Endothelial cell of umbilical vein (primary cell): ENCODE measurements around the gene CLTCL1. TPM values are rescaled to one million over a fixed set of nuclear protein-coding genes. Genes with fewer than 3 reads are reported as not detected.

Experiments used
- BruUV-seq: library from RNA; stranded (reverse); fragments of 400-500 nt; replicated peaks from 2 replicates; lab custom pipeline; 2021; lab: Mats Ljungman, UMichigan
- CTCF ChIA-PET: fragments of 300-600, 350-600 bp; sonication (Branson Sonifier 250); formaldehyde crosslinking; loops from one replicate; lab custom pipeline; 2021; ENCODE audit warnings: antibody characterized with exemption, inconsistent platforms; lab: Charles Lee
- POLR2A ChIA-PET: fragments of 300-600, 350-600 bp; sonication (Branson Sonifier 250); formaldehyde crosslinking; loops from one replicate; lab custom pipeline; 2021; ENCODE audit warnings: antibody characterized with exemption, inconsistent platforms; lab: Charles Lee
- DNase-seq: peaks from one replicate; pipeline ENCODE4 v3.0.0-alpha.2; 2011; ENCODE audit warnings: low read depth, low spot score
- FAIRE-seq: peaks from 2 replicates; lab custom pipeline; 2011; peaks lifted over from hg19 to GRCh38; lab: Jason Lieb, UNC
- H2AFZ ChIP-seq: 2 replicates; pipeline ENCODE4 v1.6.0; 2012; ENCODE audit warnings: low read depth, low read length, control low read depth, inconsistent platforms
- H3K27ac ChIP-seq: 2 replicates; pipeline ENCODE4 v1.5.1; 2011; ENCODE audit warnings: low read depth, mild to moderate bottlenecking, control low read depth, low read length, moderate library complexity; ENCODE audit not compliant: insufficient read depth
- H3K27me3 ChIP-seq, 2 experiments: 2 replicates each; pipeline versions ENCODE4 v1.6.0 to v1.6.1; 2011; ENCODE audit warnings: low read length in 2 of 2, mixed read lengths in 1 of 2; ENCODE audit not compliant: control insufficient read depth in 2 of 2, insufficient read depth in 2 of 2
- H3K36me3 ChIP-seq, 2 experiments: 2 replicates in 1 of 2; 3 replicates in 1 of 2; pipeline ENCODE4 v1.5.1; 2011; ENCODE audit warnings: low read length in 2 of 2, mild to moderate bottlenecking in 1 of 2, moderate library complexity in 1 of 2; ENCODE audit not compliant: control insufficient read depth in 2 of 2, insufficient read depth in 2 of 2; ENCODE audit errors: extremely low read depth in 1 of 2
- H3K4me1 ChIP-seq: 3 replicates; pipeline ENCODE4 v1.5.1; 2011; ENCODE audit warnings: mild to moderate bottlenecking, low read length; ENCODE audit not compliant: control insufficient read depth, insufficient read depth; ENCODE audit errors: extremely low read depth
- H3K4me2 ChIP-seq: 2 replicates; pipeline ENCODE4 v1.6.1; 2011; ENCODE audit warnings: low read length, control low read depth, mixed read lengths; ENCODE audit not compliant: insufficient read depth
- H3K4me3 ChIP-seq, 3 experiments: fragments of 200-600 bp in 1 of 3; sonication (generic), shearing (Covaris generic) in 1 of 3; replicated peaks in 1 of 3; 2 replicates each; pipeline ENCODE4 v1.5.1; 2011 to 2016; ENCODE audit warnings: control low read depth in 3 of 3, low read length in 3 of 3, mild to moderate bottlenecking in 2 of 3, inconsistent platforms in 1 of 3, low read depth in 1 of 3, moderate library complexity in 1 of 3; ENCODE audit not compliant: insufficient read depth in 1 of 3
- H3K79me2 ChIP-seq: 2 replicates; pipeline ENCODE4 v1.6.0; 2012; ENCODE audit warnings: low read length, inconsistent platforms; ENCODE audit not compliant: control insufficient read depth, insufficient read depth
- H3K9ac ChIP-seq: replicated peaks from 2 replicates; pipeline ENCODE3; 2011; ENCODE audit warnings: low read length, control low read depth; ENCODE audit not compliant: insufficient read depth; ENCODE audit errors: extremely low read depth
- H3K9me1 ChIP-seq: replicated peaks from 3 replicates; pipeline ENCODE4 v1.6.0; 2011; ENCODE audit warnings: mild to moderate bottlenecking, low read length; ENCODE audit not compliant: control insufficient read depth, insufficient read depth; ENCODE audit errors: extremely low read depth
- H3K9me3 ChIP-seq: replicated peaks from 2 replicates; pipeline ENCODE4 v1.5.1; 2012; ENCODE audit warnings: low read length, inconsistent platforms; ENCODE audit not compliant: control insufficient read depth, insufficient read depth
- H4K20me1 ChIP-seq: replicated peaks from 2 replicates; pipeline ENCODE3; 2011; ENCODE audit warnings: mild to moderate bottlenecking, low read length; ENCODE audit not compliant: control insufficient read depth, insufficient read depth; ENCODE audit errors: extremely low read depth
- CTCF ChIP-seq, 2 donors: IDR thresholded peaks; 1 replicate in 1 of 2; 2 replicates in 1 of 2; pipeline ENCODE4 v1.5.1; 2011; ENCODE audit warnings: low read length in 2 of 2, mild to moderate bottlenecking in 2 of 2, moderate library complexity in 2 of 2, control low read depth in 1 of 2, inconsistent platforms in 1 of 2, low read depth in 1 of 2; ENCODE audit not compliant: insufficient read depth in 1 of 2; ENCODE audit errors: extremely low read depth in 1 of 2
- EZH2 ChIP-seq: IDR thresholded peaks from 2 replicates; pipeline ENCODE4 v1.6.1; 2012; ENCODE audit warnings: borderline replicate concordance, low read depth, mild to moderate bottlenecking, moderate library complexity, low read length, inconsistent platforms; ENCODE audit not compliant: severe bottlenecking
- FOS ChIP-seq: IDR thresholded peaks from 2 replicates; pipeline ENCODE4 v1.6.1; 2011; ENCODE audit warnings: mild to moderate bottlenecking, low read length, moderate library complexity, borderline replicate concordance; ENCODE audit not compliant: insufficient read depth
- GATA2 ChIP-seq: IDR thresholded peaks from 2 replicates; pipeline ENCODE4 v1.7.0; 2011; ENCODE audit warnings: low read depth, mild to moderate bottlenecking, moderate library complexity, mixed read lengths, low read length; ENCODE audit not compliant: insufficient read length, insufficient read depth
- JUN ChIP-seq: IDR thresholded peaks from 2 replicates; pipeline ENCODE4 v1.6.1; 2011; ENCODE audit warnings: borderline replicate concordance, low read depth; ENCODE audit not compliant: insufficient read length, insufficient read depth
- MAX ChIP-seq: IDR thresholded peaks from 2 replicates; pipeline ENCODE4 v1.6.1; 2011; ENCODE audit not compliant: insufficient read depth, insufficient read length
- MYC ChIP-seq: IDR thresholded peaks from one replicate; pipeline ENCODE4 v1.6.1; 2011; ENCODE audit warnings: mild to moderate bottlenecking, low read depth, low read length
- POLR2A ChIP-seq: IDR thresholded peaks from 2 replicates; pipeline ENCODE4 v1.6.1; 2012; ENCODE audit warnings: low read depth, mild to moderate bottlenecking, control low read depth, low read length
- POLR2AphosphoS5 ChIP-seq: IDR thresholded peaks from 2 replicates; pipeline ENCODE4 v1.6.1; 2012; ENCODE audit warnings: low read depth, mild to moderate bottlenecking, control low read depth, low read length, moderate library complexity; ENCODE audit not compliant: insufficient read depth
- dilution Hi-C: fragments of 300-500 bp; cut with MboI; formaldehyde crosslinking; loops from one replicate; pipeline ENCODE4 v1.15.0; 2019; ENCODE audit warnings: low sequenced_read_pairs; ENCODE audit not compliant: extremely low pct_ligation_motif_present
- intact Hi-C: fragments of 100-400 bp; cut with micrococcal nuclease; formaldehyde crosslinking; loops from one replicate; pipeline ENCODE4 v1.10.0; 2022
- polyA plus RNA-seq, 4 experiments: library from polyadenylated mRNA; depleted of rRNA in 3 of 4; stranded (reverse) in 3 of 4; unstranded in 1 of 4; fragments of >200 nt; gene quantifications; 2 replicates each; pipeline versions ENCODE4 v1.2.1 to v1.2.3, GENCODE V29; 2011 to 2012; ENCODE audit warnings: missing spikeins in 1 of 4
- total RNA-seq: library from RNA; stranded (reverse); gene quantifications from 2 replicates; pipeline ENCODE4 v1.2.3, GENCODE V29; 2021

CLTCL1 gene
- total and polyA plus RNA-seq, 2 donors (not counting 3 experiments of a cell fraction or from before 2014, with no cell fraction given) = 5.0 to 6.2 TPM

- no TSS peak for BruUV-seq
- Histone ChIP-seq H3K27ac (no peak overlapping the region), H3K79me2 (no peaks in the 10 kb centered on the region), H3K9ac (no peak overlapping the region), H3K36me3 (peaks cover 0 to 7% of the 10 kb centered on the region in 2 experiments), H2AFZ (no peak overlapping the region), H3K9me1 (no peaks in the 10 kb centered on the region), H3K27me3 (no peaks in the 10 kb centered on the region), H3K4me1 (no peaks in the 10 kb centered on the region), H3K4me2 (no peak overlapping the region), H4K20me1 (no peaks in the 10 kb centered on the region), H3K9me3 (no peaks in the 10 kb centered on the region), H3K4me3 (no peak overlapping the region)
- intact Hi-C loops = no loop called here
- no peak for DNase-seq
- POLR2A ChIA-PET = no interaction called here
- dilution Hi-C loops = no loop called here
- no peak for TF ChIP-seq JUN
- TF ChIP-seq MAX = no peak
- TF ChIP-seq GATA2 = no peak
- no peak for TF ChIP-seq CTCF (IDR thresholded peaks at IDR 0.05; ENCODE audit: extremely low read depth in 1 of 2, insufficient read depth in 1 of 2, low read depth in 1 of 2, low read length in 2 of 2)
- TF ChIP-seq POLR2A = no peak
- no peak for TF ChIP-seq EZH2
- no peak for TF ChIP-seq POLR2AphosphoS5
- TF ChIP-seq MYC = no peak
- no peak for TF ChIP-seq FOS
- CTCF ChIA-PET = no interaction called here
- no peak for FAIRE-seq
Observed at GRCh38 chr22:19207401-19207808, 84.1 kb downstream of the CLTCL1 start.
